Right hindlimb (tissue), 1 donor: ENCODE data around the gene PLA2G4A.

Source experiments
- DNase-seq: peaks from one replicate; pipeline ENCODE4 v3.0.0-alpha.2; 2018

Gene PLA2G4A

DNA sequence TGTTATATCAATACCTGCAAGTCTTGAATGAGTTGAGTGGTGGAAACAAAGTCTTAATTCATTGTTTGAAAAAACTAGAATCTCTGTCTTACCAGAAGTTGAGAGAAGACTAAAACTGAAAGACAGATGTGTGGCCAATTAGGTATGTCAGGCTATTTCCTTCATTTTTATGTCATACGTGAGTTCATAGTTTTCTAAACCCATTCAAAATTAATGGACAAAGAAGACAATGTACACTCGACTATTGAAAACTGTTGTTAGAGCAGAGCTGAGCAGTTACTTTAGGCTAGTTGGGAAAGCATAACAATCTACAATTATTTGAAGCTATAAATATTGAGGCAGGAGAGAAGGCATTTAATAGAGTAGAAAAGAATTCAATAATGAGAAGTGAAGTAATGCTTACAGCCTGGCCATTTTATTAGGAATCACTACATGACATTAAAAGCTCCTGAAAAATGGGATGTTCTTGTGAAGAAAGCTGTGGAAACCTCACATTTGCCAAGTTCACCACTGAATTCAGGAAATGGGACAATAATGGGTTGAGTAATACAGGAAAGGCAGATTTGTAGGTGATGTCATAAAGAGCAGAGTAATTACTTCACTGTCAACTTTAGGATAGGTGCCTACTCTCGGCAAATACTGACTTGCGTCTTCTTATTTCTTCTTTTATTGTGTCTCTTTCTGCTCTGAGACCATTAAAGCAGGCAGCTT lies 204.4 kb downstream of the PLA2G4A start:
- DNase-seq = no peak

DNA sequence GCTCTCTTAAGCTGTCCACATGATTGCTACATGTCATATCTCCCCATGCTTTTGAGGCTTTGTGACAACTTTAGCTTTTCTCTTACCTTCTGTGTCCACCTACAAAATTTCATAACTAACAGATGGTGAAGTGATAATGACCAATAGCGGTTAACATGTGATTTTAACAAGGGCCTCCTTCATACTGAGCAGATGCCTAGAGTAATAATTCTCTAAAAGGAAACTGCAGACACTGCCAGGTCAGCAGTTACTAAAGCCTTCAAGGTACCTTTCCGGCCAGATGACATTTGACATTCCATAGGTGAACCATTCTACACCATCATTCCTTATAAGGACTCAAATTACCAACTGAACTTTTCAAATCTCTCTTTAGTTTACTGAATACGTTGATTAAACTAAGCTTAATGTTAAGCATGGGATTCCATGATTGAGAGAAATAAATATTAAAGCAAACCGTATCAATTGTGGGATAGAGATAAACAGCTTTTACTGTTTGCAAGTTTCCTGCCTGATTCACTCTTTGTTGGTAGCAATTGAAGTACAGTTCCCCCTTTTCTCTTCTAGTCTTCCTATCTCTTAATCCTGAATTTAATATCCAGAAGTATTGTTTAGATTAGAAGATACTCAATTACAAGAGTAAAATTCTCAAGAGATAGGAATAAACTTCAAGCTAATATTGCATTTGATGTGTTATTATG lies 205.1 kb downstream of the PLA2G4A start:
- DNase-seq = no peak

DNA sequence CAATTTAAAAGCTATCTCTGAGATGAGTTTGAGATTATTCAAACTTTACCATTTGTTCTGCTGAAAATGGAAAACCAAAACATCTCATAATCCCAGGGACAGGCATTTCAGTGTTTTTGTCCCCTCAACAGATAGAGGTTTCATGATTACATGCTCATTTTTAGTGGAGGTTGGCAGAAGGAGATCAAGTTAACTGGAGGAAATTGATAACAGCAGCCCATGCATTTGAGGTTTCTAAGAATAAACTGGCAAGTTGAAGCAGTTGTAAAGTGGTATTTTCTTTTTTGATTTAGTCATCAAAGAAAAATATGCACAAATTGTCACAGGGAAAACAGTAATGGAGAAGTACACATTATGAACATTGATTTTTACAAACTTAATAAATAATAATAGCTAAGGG lies 205.8 kb downstream of the PLA2G4A start:
- DNase-seq = no peak

DNA sequence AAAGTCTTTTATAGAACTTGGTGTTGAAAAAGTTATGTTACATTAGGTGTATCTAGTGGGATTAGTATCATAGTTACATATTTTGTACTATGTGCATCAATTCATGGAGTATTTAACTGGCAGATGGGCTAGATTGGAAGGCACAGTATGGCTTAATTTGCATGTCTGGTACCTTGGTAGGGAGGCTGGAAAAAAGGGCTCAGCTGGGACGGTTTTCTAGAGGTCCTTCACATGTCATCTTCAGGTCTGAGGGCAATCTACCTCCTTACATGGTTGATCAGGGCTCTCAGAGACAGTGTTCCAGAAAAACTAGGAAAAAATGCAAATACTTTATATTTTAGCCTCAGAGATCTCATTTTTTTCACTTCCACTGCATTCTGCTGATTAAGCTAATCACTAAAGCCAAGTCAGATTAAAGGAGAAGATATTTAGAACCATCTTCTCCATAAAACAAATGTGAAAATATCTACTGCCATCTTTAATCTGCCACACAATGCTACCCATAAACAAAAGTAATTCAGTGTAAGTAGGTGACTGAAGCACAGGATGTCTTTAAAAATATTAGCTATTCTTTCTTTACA lies 209.3 kb downstream of the PLA2G4A start:
- DNase-seq = no peak
